AG09309 (cell line): Measurements from ENCODE around the gene SHMT2.

Experiments used
- DNase-seq: peaks from one replicate; pipeline ENCODE4 v3.0.0-alpha.2; 2010; ENCODE audit warnings: low read depth
- H3K4me3 ChIP-seq: 2 replicates; pipeline ENCODE4 v1.5.1; 2011; ENCODE audit warnings: mild to moderate bottlenecking, low read depth, low read length, moderate library complexity; ENCODE audit not compliant: control insufficient read depth
- CTCF ChIP-seq: IDR thresholded peaks from 2 replicates; pipeline ENCODE4 v1.5.1; 2011; ENCODE audit warnings: mild to moderate bottlenecking, low read depth, low read length, inconsistent platforms; ENCODE audit not compliant: insufficient read depth, control insufficient read depth; ENCODE audit errors: missing control alignments

Gene SHMT2

GRCh38 chr12:57225680-57226210 is 3.8 kb upstream of the SHMT2 start:
- no peak for TF ChIP-seq CTCF
- DNase-seq: no peak
- H3K4me3 ChIP-seq: no peak overlapping the region

GRCh38 chr12:57226588-57227314 is 2.8 kb upstream of the SHMT2 start:
- no peak overlapping the region for H3K4me3 ChIP-seq
- no peak for DNase-seq
- TF ChIP-seq CTCF: no peak

GRCh38 chr12:57227315-57228115 is 2.0 kb upstream of the SHMT2 start:
- DNase-seq: no peak
- H3K4me3 ChIP-seq: no peak overlapping the region
- no peak for TF ChIP-seq CTCF

GRCh38 chr12:57229046-57229633 is 371 bp upstream of the SHMT2 start:
- DNase-seq: no peak

GRCh38 chr12:57230381-57231155 is 1.1 kb downstream of the SHMT2 start:
- no peak for DNase-seq
- no peak for TF ChIP-seq CTCF

More at GRCh38 chr12:57229046-57229633, 371 bp upstream of the SHMT2 start:
- no peak for TF ChIP-seq CTCF
- peak overlapping the region; percentile 67 for H3K4me3 ChIP-seq

More at GRCh38 chr12:57230381-57231155, 1.1 kb downstream of the SHMT2 start:
- peak overlapping the region; percentile 67 for H3K4me3 ChIP-seq
